ENCODE measurements around the gene ORC6.
"Not testable (repeated sequence)": the region's sequence is repeated elsewhere in the genome, so short reads cannot be mapped to it uniquely, and the experiment has no call there.

The ORC6 gene
- 3.4 to 4.3 reads per million in 2 donors for total RNA-seq

GRCh38 chr16:46689365-46690280 lies at the start of gene ORC6:
Gene ORC6 (plus strand): TSS chr16:46689659. CDS start chr16:46689706, 47 bp downstream.
- DNase-seq = peak; percentile 91 to 97 (median 96)

GRCh38 chr16:46648656-46649055 lies 40.8 kb upstream of the ORC6 start:
- no peak for DNase-seq

- DNase-seq = no peak
Observed at GRCh38 chr16:46649588-46650253, 39.7 kb upstream of the ORC6 start.

- DNase-seq = no peak
Observed at GRCh38 chr16:46650254-46650623, 39.2 kb upstream of the ORC6 start.

- no peak for DNase-seq
Observed at GRCh38 chr16:46651305-46651704, 38.2 kb upstream of the ORC6 start.

GRCh38 chr16:46658925-46659324 lies 30.5 kb upstream of the ORC6 start:
- peak in 1 of 5 experiments; percentile 46 for DNase-seq

- DNase-seq = no peak
Observed at GRCh38 chr16:46662123-46662522, 27.3 kb upstream of the ORC6 start.

GRCh38 chr16:46673320-46674013 lies 16.0 kb upstream of the ORC6 start:
- peak in 3 of 5 experiments; percentile 18 to 73 (median 26) for DNase-seq

GRCh38 chr16:46677943-46678342 lies 11.5 kb upstream of the ORC6 start:
- not testable (repeated sequence) for DNase-seq

GRCh38 chr16:46681867-46682266 lies 7.6 kb upstream of the ORC6 start:
- not testable (repeated sequence) for DNase-seq

GRCh38 chr16:46686815-46687473 lies 2.5 kb upstream of the ORC6 start:
- no peak for DNase-seq

- DNase-seq = no peak
Observed at GRCh38 chr16:46687486-46687885, 2.0 kb upstream of the ORC6 start.

- DNase-seq = no peak
Observed at GRCh38 chr16:46688101-46688653, 1.3 kb upstream of the ORC6 start.

- DNase-seq = peak; percentile 98 to 100 (median 99)
Observed at GRCh38 chr16:46688654-46689364, 650 bp upstream of the ORC6 start, which contains the start of gene VPS35. Gene VPS35 (minus strand): TSS chr16:46689178. CDS start chr16:46689133, 45 bp downstream.

- DNase-seq = no peak
Observed at GRCh38 chr16:46690281-46691178, 1.1 kb downstream of the ORC6 start.

GRCh38 chr16:46691726-46692125 lies 2.3 kb downstream of the ORC6 start:
- DNase-seq = no peak

GRCh38 chr16:46693598-46693997 lies 4.1 kb downstream of the ORC6 start:
- DNase-seq = no peak

- DNase-seq = no peak
Observed at GRCh38 chr16:46695937-46696336, 6.5 kb downstream of the ORC6 start.

- DNase-seq = no peak
Observed at GRCh38 chr16:46696957-46697356, 7.5 kb downstream of the ORC6 start.

- no peak for DNase-seq
Observed at GRCh38 chr16:46700048-46700447, 10.6 kb downstream of the ORC6 start.

Measured in T-helper 2 cell (primary cell).